Gastrocnemius medialis (tissue), 4 donors: ENCODE results near the gene CNGA2. TPM values are rescaled to one million over a fixed set of nuclear protein-coding genes. Genes with fewer than 3 reads are reported as not detected.

Experiments
- ATAC-seq, 2 donors: fragments of 150-250 bp; one replicate each; pipeline ENCODE4 v1.9.1; 2016
- DNase-seq, 2 donors: peaks; one replicate each; pipeline ENCODE4 v3.0.0-alpha.2; 2019
- H3K27ac ChIP-seq, 4 donors: fragments of 200-600 bp; sonication (generic); 1 replicate in 1 of 4; 2 replicates in 3 of 4; pipeline ENCODE4 v1.5.1; 2016 to 2018; ENCODE audit warnings: mild to moderate bottlenecking in 2 of 4, moderate library complexity in 1 of 4
- H3K27me3 ChIP-seq, 3 donors: fragments of 200-600 bp; sonication (generic) in 2 of 3; 1 replicate in 1 of 3; 2 replicates in 2 of 3; pipeline versions ENCODE4 v1.5.1 to v1.6.0; 2016 to 2019; ENCODE audit warnings: mild to moderate bottlenecking in 1 of 3, moderate library complexity in 1 of 3
- H3K36me3 ChIP-seq, 2 donors: fragments of 200-600 bp; sonication (generic) in 1 of 2; one replicate each; pipeline ENCODE4 v1.5.1; 2017 to 2018
- H3K4me1 ChIP-seq, 2 donors: fragments of 200-600 bp; sonication (generic) in 1 of 2; one replicate each; pipeline ENCODE4 v1.5.1; 2016 to 2017; ENCODE audit warnings: mild to moderate bottlenecking in 2 of 2
- H3K4me3 ChIP-seq, 4 donors: fragments of 200-600 bp; sonication (generic) in 3 of 4; 1 replicate in 1 of 4; 2 replicates in 3 of 4; pipeline ENCODE4 v1.5.1; 2016 to 2019; ENCODE audit warnings: mild to moderate bottlenecking in 2 of 4
- H3K9me3 ChIP-seq, 3 donors: fragments of 200-600 bp; sonication (generic) in 2 of 3; 1 replicate in 1 of 3; 2 replicates in 2 of 3; pipeline ENCODE4 v1.5.1; 2016 to 2019
- POLR2A ChIP-seq, 2 donors: fragments of 450-650 bp; IDR thresholded peaks; one replicate each; pipeline ENCODE4 v1.6.1; 2017; ENCODE audit warnings: antibody characterized with exemption in 2 of 2, mild to moderate bottlenecking in 2 of 2, moderate library complexity in 2 of 2
- in situ Hi-C, 4 donors: fragments of 200-750 bp; cut with MboI; loops; one replicate each; pipeline versions ENCODE4 v1.15.0 to v1.8.0; 2017; ENCODE audit warnings: low sequenced_read_pairs in 4 of 4
- intact Hi-C: fragments of 100-400 bp; cut with DNase I; formaldehyde crosslinking; loops from one replicate; pipeline ENCODE4 v1.15.1; 2023; ENCODE audit warnings: low total_unique reads
- total RNA-seq, 4 donors: library from RNA; depleted of rRNA; stranded (reverse); fragments of >200 nt; gene quantifications; one replicate each; pipeline versions ENCODE4 v1.1.0 to v1.2.3, GENCODE V29; 2016
- TF ChIP-seq, protein P1 (sequence below), 5 experiments: fragments of 450-650 bp in 3 of 5; fragments of 200-600 bp in 2 of 5; sonication (generic) in 2 of 5; IDR thresholded peaks in 4 of 5; conservative IDR thresholded peaks in 1 of 5; 1 replicate in 4 of 5; 2 replicates in 1 of 5; pipeline ENCODE4 v1.5.1; 2016 to 2019; ENCODE audit warnings: antibody characterized with exemption in 5 of 5, mild to moderate bottlenecking in 3 of 5, moderate library complexity in 3 of 5

CNGA2 gene
- total RNA-seq, 4 donors from 2014 or later, result not detected

DNA sequence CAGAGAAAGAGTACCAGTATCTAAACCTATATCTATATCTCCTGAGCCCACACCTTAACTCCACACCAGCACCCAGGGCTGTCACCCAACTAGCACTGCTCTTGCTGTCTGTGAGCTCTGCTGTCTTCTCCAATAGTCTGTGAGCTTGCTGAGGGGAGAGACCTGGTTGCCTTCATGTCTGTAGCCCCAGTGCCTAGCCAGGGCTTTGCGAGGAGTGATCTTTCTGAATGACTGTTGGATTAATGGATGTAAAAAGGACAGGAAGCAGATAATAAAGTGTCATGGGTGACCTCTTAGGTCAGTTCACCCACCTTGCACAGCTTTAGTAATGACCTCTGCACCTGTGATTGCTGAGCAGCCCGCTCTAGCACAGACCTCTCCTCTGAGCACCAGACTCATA, 30.5 kb downstream of the CNGA2 start:
- no peaks in the 10 kb centered on the region for H3K27me3 ChIP-seq
- TF ChIP-seq, protein P1, sequence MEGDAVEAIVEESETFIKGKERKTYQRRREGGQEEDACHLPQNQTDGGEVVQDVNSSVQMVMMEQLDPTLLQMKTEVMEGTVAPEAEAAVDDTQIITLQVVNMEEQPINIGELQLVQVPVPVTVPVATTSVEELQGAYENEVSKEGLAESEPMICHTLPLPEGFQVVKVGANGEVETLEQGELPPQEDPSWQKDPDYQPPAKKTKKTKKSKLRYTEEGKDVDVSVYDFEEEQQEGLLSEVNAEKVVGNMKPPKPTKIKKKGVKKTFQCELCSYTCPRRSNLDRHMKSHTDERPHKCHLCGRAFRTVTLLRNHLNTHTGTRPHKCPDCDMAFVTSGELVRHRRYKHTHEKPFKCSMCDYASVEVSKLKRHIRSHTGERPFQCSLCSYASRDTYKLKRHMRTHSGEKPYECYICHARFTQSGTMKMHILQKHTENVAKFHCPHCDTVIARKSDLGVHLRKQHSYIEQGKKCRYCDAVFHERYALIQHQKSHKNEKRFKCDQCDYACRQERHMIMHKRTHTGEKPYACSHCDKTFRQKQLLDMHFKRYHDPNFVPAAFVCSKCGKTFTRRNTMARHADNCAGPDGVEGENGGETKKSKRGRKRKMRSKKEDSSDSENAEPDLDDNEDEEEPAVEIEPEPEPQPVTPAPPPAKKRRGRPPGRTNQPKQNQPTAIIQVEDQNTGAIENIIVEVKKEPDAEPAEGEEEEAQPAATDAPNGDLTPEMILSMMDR (IDR thresholded peaks at IDR 0.05 in 4 of 5, conservative IDR thresholded peaks at IDR 0.05 in 1 of 5), result no peak
- no peak for TF ChIP-seq POLR2A (IDR thresholded peaks at IDR 0.05)
- intact Hi-C loops (no loop called here), in situ Hi-C loops (loop anchor here in 2 of 4 donors (25.0 kb wide), 2 partner anchors 872 to 1047 kb away; partner anchors contain the start of gene GABRQ (in 2 of the 2))
- H3K4me1 ChIP-seq, result no peaks in the 10 kb centered on the region
- no peaks in the 10 kb centered on the region for H3K36me3 ChIP-seq
- no peak overlapping the region for H3K4me3 ChIP-seq
- DNase-seq (no peak), ATAC-seq (no peak)
- no peaks in the 10 kb centered on the region for H3K9me3 ChIP-seq
- no peak overlapping the region for H3K27ac ChIP-seq

DNA sequence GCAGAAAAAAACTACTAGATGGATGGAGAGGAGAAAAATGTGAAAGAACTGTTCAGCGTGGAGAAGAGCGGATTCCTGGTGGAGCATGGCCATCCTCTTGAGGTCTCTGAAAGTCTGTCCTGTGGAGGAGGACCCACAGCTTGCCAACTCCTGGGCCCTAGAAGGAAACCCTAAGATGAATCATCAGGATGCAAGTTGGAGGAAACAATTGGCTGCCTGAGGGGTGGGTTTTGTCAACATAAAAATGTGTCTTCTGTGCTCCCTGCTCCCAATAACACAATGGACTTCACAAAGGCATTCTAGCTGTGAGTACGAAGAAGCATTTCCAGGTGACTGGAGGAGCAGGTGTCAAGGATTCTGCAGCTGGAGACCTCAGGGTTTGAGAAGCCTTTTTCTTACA, 37.2 kb downstream of the CNGA2 start:
- in situ Hi-C loops, result loop anchor here in 2 of 4 donors (25.0 kb wide), 2 partner anchors 866 to 1041 kb away; partner anchors contain the start of gene GABRQ (in 2 of the 2)
- Histone ChIP-seq H3K36me3 (no peaks in the 10 kb centered on the region), H3K4me1 (no peaks in the 10 kb centered on the region), H3K27ac (no peak overlapping the region), H3K9me3 (no peaks in the 10 kb centered on the region), H3K27me3 (no peaks in the 10 kb centered on the region), H3K4me3 (no peak overlapping the region)
- TF ChIP-seq POLR2A (IDR thresholded peaks at IDR 0.05), result no peak
- TF ChIP-seq, protein P1 (IDR thresholded peaks at IDR 0.05 in 4 of 5, conservative IDR thresholded peaks at IDR 0.05 in 1 of 5), result no peak
- DNase-seq, result no peak
- ATAC-seq, result no peak
- intact Hi-C loops, result no loop called here

DNA sequence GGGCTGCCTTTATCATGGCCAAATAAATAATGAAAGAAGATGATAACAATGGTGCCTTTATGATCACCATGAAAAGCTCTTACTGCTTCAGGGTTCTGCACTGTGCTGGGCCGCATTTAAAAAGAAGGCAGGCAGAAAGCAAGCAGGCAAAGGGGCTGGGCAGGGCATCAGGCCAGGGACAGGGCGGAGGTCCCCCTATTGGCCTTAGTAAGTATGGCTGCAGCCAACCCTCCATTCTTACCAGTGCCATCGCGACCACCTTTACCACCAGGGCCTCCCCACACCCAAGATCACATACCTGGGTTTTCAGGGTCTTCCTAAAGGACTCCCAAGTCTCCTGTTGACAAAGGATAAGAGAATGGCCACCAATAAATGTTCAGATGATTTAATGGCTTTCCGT, 38.9 kb downstream of the CNGA2 start:
- intact Hi-C loops, result no loop called here
- ATAC-seq (no peak), DNase-seq (no peak)
- H3K4me1 ChIP-seq, result no peaks in the 10 kb centered on the region
- H3K36me3 ChIP-seq, result no peaks in the 10 kb centered on the region
- no peak for TF ChIP-seq POLR2A (IDR thresholded peaks at IDR 0.05)
- TF ChIP-seq, protein P1 (IDR thresholded peaks at IDR 0.05 in 4 of 5, conservative IDR thresholded peaks at IDR 0.05 in 1 of 5), result no peak
- H3K27ac ChIP-seq, result no peak overlapping the region
- H3K27me3 ChIP-seq, result no peaks in the 10 kb centered on the region
- no peak overlapping the region for H3K4me3 ChIP-seq
- no peaks in the 10 kb centered on the region for H3K9me3 ChIP-seq
- in situ Hi-C loops, result loop anchor here in 2 of 4 donors (25.0 kb wide), 2 partner anchors 864 to 1039 kb away; partner anchors contain the start of gene GABRQ (in 2 of the 2)

DNA sequence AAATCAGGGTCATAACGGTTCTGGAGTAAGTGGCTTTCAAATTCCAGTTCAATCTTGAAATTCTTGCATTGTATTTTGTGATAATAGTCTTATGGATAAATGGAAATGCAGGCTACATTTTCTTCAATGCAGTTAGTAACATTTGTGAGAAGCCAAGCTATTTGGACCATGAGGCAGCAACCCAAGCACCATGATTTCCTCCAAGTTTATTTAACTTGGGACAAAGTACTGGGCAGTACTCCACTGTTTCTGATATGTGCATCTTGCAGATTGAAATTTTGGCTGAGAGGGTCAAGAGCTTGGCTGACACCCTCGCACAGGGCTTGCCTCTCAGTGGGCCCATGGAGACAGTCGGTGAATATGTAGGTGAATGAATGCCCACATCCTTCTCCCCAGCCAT, 39.9 kb downstream of the CNGA2 start:
- Histone ChIP-seq H3K27me3 (no peaks in the 10 kb centered on the region), H3K4me1 (no peaks in the 10 kb centered on the region), H3K36me3 (no peaks in the 10 kb centered on the region), H3K9me3 (no peaks in the 10 kb centered on the region), H3K4me3 (no peak overlapping the region), H3K27ac (no peak overlapping the region)
- intact Hi-C loops, result no loop called here
- ATAC-seq (no peak), DNase-seq (no peak)
- TF ChIP-seq POLR2A (IDR thresholded peaks at IDR 0.05), result no peak
- in situ Hi-C loops, result loop anchor here in 2 of 4 donors (25.0 kb wide), 2 partner anchors 863 to 1038 kb away; partner anchors contain the start of gene GABRQ (in 2 of the 2)

DNA sequence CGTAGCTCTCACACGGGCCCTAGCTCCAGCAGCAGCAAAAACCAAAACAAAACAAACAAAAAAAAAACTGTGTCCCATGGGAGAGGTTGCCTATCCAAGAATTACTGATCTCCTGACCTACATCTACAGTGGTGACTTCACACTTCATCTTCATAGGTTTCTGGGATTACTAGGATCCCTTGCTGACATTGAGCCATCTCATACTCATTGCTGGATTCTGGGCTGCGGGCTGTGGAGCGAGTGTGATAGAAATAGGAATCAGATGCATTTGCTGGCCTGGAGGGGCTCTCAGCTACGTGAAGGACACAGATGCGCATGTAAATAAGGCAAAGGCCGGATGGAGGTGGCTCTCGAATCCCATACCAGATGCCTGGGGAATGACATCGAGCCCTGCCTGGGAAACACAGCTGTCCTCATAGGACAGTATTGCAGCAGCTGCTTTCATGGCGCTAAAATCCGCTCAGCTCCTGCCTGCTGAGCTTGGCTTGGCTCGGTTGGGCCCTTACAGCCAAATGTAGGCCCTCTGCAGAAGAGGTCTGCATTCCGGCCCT, 41.7 kb downstream of the CNGA2 start:
- Histone ChIP-seq H3K36me3 (no peaks in the 10 kb centered on the region), H3K4me3 (no peak overlapping the region), H3K4me1 (no peaks in the 10 kb centered on the region), H3K27me3 (no peaks in the 10 kb centered on the region), H3K9me3 (no peaks in the 10 kb centered on the region), H3K27ac (no peak overlapping the region)
- in situ Hi-C loops (no loop called here), intact Hi-C loops (no loop called here)
- TF ChIP-seq, protein P1 (IDR thresholded peaks at IDR 0.05 in 4 of 5, conservative IDR thresholded peaks at IDR 0.05 in 1 of 5), result no peak
- TF ChIP-seq POLR2A (IDR thresholded peaks at IDR 0.05), result no peak
- ATAC-seq (no peak), DNase-seq (no peak)
